Measurements from ENCODE around the gene PSME1. TPM values are rescaled to one million over a fixed set of nuclear protein-coding genes. Genes with fewer than 3 reads are reported as not detected.

The PSME1 gene
- total and polyA plus RNA-seq, 2 of the 4 experiments (the other 2 are of a cell fraction), result 42.8 to 106 TPM

DNA sequence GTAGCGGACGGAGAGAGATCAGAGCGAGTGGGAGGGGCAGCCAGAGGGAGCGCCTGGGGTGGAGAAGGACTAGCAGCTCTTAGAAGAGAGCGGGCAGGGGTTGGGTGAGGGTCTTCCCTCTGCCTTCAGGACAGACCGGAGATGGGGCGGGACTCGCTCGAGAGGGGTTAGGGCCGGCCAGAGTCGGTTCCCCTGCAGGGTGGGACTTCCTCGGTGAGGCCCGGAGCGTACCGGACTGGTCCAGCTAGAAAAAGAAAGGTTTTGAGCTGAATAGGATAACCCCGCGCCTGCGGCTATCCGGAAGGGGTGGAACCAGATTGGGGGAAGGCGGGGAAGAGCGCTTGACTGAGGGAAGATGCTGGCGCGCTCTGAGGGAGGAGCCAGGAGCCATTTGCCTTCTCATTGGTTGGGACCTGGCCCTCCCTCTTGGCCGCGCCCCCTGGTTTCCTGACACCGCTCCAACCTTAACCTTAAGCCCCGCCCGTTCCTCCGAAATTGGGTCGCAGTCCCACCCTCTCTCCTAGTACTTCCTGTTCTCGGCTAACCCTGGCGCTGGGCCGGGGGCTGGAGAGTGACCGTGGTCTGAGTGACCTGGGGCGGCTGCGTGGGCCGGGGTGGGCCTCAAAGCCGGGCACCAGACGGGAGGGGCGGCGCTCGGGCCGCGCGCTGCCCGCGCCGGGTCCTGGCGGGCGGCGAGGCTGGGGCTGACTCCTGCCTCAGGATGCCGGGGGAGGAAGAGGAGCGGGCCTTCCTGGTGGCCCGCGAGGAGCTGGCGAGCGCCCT is 11.2 kb downstream of the PSME1 start, which contains the start of gene RNF31:
Gene RNF31, plus strand, starts transcription at position 521 of the 783 bp plus-strand sequence. Its CDS starts 201 bp downstream, at position 722.
- DNase-seq, result peak; percentile 98
- peak within 1 kb of the TSS; percentile 88 for H3K23ac ChIP-seq (ENCODE audit: low read depth, low read length)
- H3K4me1 ChIP-seq (ENCODE audit: control insufficient read depth, insufficient read depth, low read length), result peaks cover 9% of the 10 kb centered on the region
- peak within 1 kb of the TSS; percentile 76 for H3K4ac ChIP-seq (ENCODE audit: low read depth, low read length)
- H2AK9ac ChIP-seq (replicated peaks; ENCODE audit: low read depth, low read length, poor library complexity), result peak within 1 kb of the TSS; percentile 92
- H3K14ac ChIP-seq (replicated peaks; ENCODE audit: low read depth, low read length), result peak within 1 kb of the TSS; percentile 72
- H3K9me3 ChIP-seq (ENCODE audit: control insufficient read depth, insufficient read depth, low read length), result no peaks in the 10 kb centered on the region
- peak within 1 kb of the TSS; percentile 82 for H2AK5ac ChIP-seq (ENCODE audit: low read depth, low read length)
- intact Hi-C loops (cut with micrococcal nuclease), result loop anchor here (2.0 kb wide), 1 partner anchor 150 kb away; no protein-coding TSS in a partner anchor
- peak within 1 kb of the TSS; percentile 79 for H3K27ac ChIP-seq (ENCODE audit: insufficient read depth, low read length)
- peak within 1 kb of the TSS; percentile 76 to 81 for H4K8ac ChIP-seq (ENCODE audit: low read depth in 2 of 2, low read length in 2 of 2)
- no peak within 1 kb of the TSS for H3K18ac ChIP-seq (ENCODE audit: low read depth, low read length)
- no peaks in the 10 kb centered on the region for H3K27me3 ChIP-seq (ENCODE audit: control insufficient read depth, insufficient read depth, low read length)
- H4K91ac ChIP-seq (ENCODE audit: insufficient read depth, low read depth, low read length), result peak within 1 kb of the TSS; percentile 75
- ATAC-seq (ENCODE audit: low read depth), result peak; percentile 91
- BruUV-seq (replicated peaks), result no TSS peak
- H2BK15ac ChIP-seq (ENCODE audit: low read depth, low read length), result peak within 1 kb of the TSS; percentile 10; the same call in 1 of the 3 replicates
- H2BK20ac ChIP-seq (ENCODE audit: low read depth, low read length), result no peak within 1 kb of the TSS
- in situ Hi-C loops (cut with MboI; ENCODE audit: low sequenced_read_pairs), result loop anchor here (25.0 kb wide), 2 partner anchors 835 to 1060 kb away; partner anchors contain the start of genes ACIN1, BCL2L2, C14orf119 and PABPN1
- H3K9me1 ChIP-seq (ENCODE audit: insufficient read depth, low read length), result peaks cover 15% of the 10 kb centered on the region
- H2AFZ ChIP-seq (replicated peaks; ENCODE audit: low read length, poor library complexity), result peak within 1 kb of the TSS; percentile 91
- H4K20me1 ChIP-seq (ENCODE audit: insufficient read depth, low read length), result peaks cover 10% of the 10 kb centered on the region
- H4K5ac ChIP-seq (ENCODE audit: low read depth, low read length), result peak within 1 kb of the TSS; percentile 46
- ChIA-PET CTCF (interaction anchor here (0.6 to 4.3 kb wide), 4 partner anchors 9 to 39 kb away, joined by 3 to 14 read pairs (median 3); partner anchors contain the start of gene IRF9), POLR2A (ENCODE audit: unreplicated experiment) (interaction anchor here (1.0 to 1.4 kb wide), 2 partner anchors 11 to 33 kb away, joined by 3 to 6 read pairs; partner anchors contain the start of genes DCAF11, NRL and PSME1)
- H3K4me3 ChIP-seq (ENCODE audit: insufficient read depth, low read depth, low read length), result peak within 1 kb of the TSS; percentile 86
- peak within 1 kb of the TSS; percentile 67 for H3K56ac ChIP-seq (ENCODE audit: extremely low read depth, insufficient read depth, low read length)
- H3K9ac ChIP-seq (ENCODE audit: low read depth, low read length), result peak within 1 kb of the TSS; percentile 96
- H2BK120ac ChIP-seq (ENCODE audit: low read depth, low read length), result 0 out of 2 replicates have a peak within 1 kb of the TSS, but pooled peaks have one; percentile 3
- WGBS, 2 experiments (ENCODE audit: extremely low coverage in 2 of 2, insufficient read length in 1 of 2), result 1% methylated on average over 25 of the region's 57 CpGs; no CpG with 5 or more reads in 1 of the 2 experiments
- TF ChIP-seq, protein P1, sequence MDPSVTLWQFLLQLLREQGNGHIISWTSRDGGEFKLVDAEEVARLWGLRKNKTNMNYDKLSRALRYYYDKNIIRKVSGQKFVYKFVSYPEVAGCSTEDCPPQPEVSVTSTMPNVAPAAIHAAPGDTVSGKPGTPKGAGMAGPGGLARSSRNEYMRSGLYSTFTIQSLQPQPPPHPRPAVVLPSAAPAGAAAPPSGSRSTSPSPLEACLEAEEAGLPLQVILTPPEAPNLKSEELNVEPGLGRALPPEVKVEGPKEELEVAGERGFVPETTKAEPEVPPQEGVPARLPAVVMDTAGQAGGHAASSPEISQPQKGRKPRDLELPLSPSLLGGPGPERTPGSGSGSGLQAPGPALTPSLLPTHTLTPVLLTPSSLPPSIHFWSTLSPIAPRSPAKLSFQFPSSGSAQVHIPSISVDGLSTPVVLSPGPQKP (IDR thresholded peaks at IDR 0.05; ENCODE audit: borderline replicate concordance, low read depth, low read length), result no peak
- peak; percentile 71; the same call in 1 of the 2 replicates for TF ChIP-seq MAZ (IDR thresholded peaks at IDR 0.05; ENCODE audit: borderline replicate concordance, low read depth, low read length)
- peaks cover 35 to 75% of the 10 kb centered on the region in 2 experiments for H3K79me1 ChIP-seq (ENCODE audit: low read depth in 1 of 2, low read length in 2 of 2)
- dilution Hi-C loops (cut with HindIII; ENCODE audit: low sequenced_read_pairs, unreplicated experiment), result no loop called here
- H3K36me3 ChIP-seq (ENCODE audit: control insufficient read depth, insufficient read depth, low read length), result peaks cover 31% of the 10 kb centered on the region
- peak within 1 kb of the TSS; percentile 71 for H2BK5ac ChIP-seq (ENCODE audit: low read depth, low read length, poor library complexity, severe bottlenecking)
- peak within 1 kb of the TSS; percentile 96 for H3K4me2 ChIP-seq (ENCODE audit: low read depth, low read length)

Data from IMR-90 (cell line).